Large intestine (tissue), 3 donors: ENCODE measurements around the gene LSM12. TPM values are rescaled to one million over a fixed set of nuclear protein-coding genes. Genes with fewer than 3 reads are reported as not detected.
A peak's percentile ranks its signal among the peaks of the same experiment; 100 is the strongest.
"Not testable (repeated sequence)": the region's sequence is repeated elsewhere in the genome, so short reads cannot be mapped to it uniquely, and the experiment has no call there.

Experiments used
- DNase-seq, 2 donors: peaks; one replicate each; pipeline versions ENCODE4 v3.0.0 to v3.0.0-alpha.2; 2013
- H3K27ac ChIP-seq: one replicate; pipeline ENCODE4 v1.5.1; 2013; ENCODE audit warnings: low read length
- H3K27me3 ChIP-seq: 2 replicates; pipeline ENCODE4 v1.6.1; 2013; ENCODE audit warnings: low read length; ENCODE audit not compliant: control insufficient read depth, insufficient read depth
- H3K36me3 ChIP-seq: 2 replicates; pipeline ENCODE4 v1.6.1; 2013; ENCODE audit warnings: low read length; ENCODE audit not compliant: control insufficient read depth, insufficient read depth
- H3K4me1 ChIP-seq: one replicate; pipeline ENCODE4 v1.6.1; 2013; ENCODE audit warnings: low read length; ENCODE audit not compliant: control insufficient read depth, insufficient read depth
- H3K4me3 ChIP-seq: one replicate; pipeline ENCODE4 v1.5.1; 2013; ENCODE audit warnings: low read length
- H3K9me3 ChIP-seq: one replicate; pipeline ENCODE4 v1.6.1; 2013; ENCODE audit warnings: mild to moderate bottlenecking, low read depth, low read length, moderate library complexity; ENCODE audit not compliant: control insufficient read depth
- WGBS: methylation state at CpG from one replicate; pipeline ENCODE4 v1.1.5; 2013; ENCODE audit warnings: low lambda C conversion rate; ENCODE audit not compliant: insufficient coverage; 5-methylcytosine and 5-hydroxymethylcytosine counted together
- polyA plus RNA-seq: library from polyadenylated mRNA; unstranded; fragments of 120-200 nt; gene quantifications from one replicate; pipeline ENCODE4 v1.2.1, GENCODE V29; 2013

LSM12 gene
- polyA plus RNA-seq, 1 donor, result 31.5 TPM

GRCh38 chr17:44110011-44110686, 43.7 kb upstream of the LSM12 start:
- Histone ChIP-seq H3K27me3 (no peaks in the 10 kb centered on the region), H3K27ac (peak overlapping the region; percentile 66), H3K4me1 (peaks cover 45% of the 10 kb centered on the region), H3K4me3 (no peak overlapping the region), H3K36me3 (peaks cover 30% of the 10 kb centered on the region), H3K9me3 (no peaks in the 10 kb centered on the region)
- no CpG with 5 or more reads among the region's 10 CpGs for WGBS
- DNase-seq, result no peak

- no peak for DNase-seq
- Histone ChIP-seq H3K4me3 (no peak overlapping the region), H3K27ac (peak overlapping the region; percentile 62), H3K4me1 (peaks cover 45% of the 10 kb centered on the region), H3K9me3 (no peaks in the 10 kb centered on the region), H3K36me3 (peaks cover 31% of the 10 kb centered on the region), H3K27me3 (no peaks in the 10 kb centered on the region)
- WGBS, result no CpG with 5 or more reads among the region's 4 CpGs
Measured at GRCh38 chr17:44109312-44109630, 42.8 kb upstream of the LSM12 start.

- Histone ChIP-seq H3K4me3 (no peak overlapping the region), H3K9me3 (no peaks in the 10 kb centered on the region), H3K27ac (peak overlapping the region; percentile 62), H3K36me3 (peaks cover 27% of the 10 kb centered on the region), H3K4me1 (peaks cover 45% of the 10 kb centered on the region), H3K27me3 (no peaks in the 10 kb centered on the region)
- DNase-seq, result peak; percentile 67 to 70
- WGBS, result no CpG with 5 or more reads among the region's 16 CpGs
Measured at GRCh38 chr17:44108440-44109311, 42.2 kb upstream of the LSM12 start.

GRCh38 chr17:44106801-44107200, 40.3 kb upstream of the LSM12 start:
- Histone ChIP-seq H3K36me3 (peaks cover 21% of the 10 kb centered on the region), H3K4me1 (peaks cover 37% of the 10 kb centered on the region)
- 100% methylated on average over 1 of the region's 4 CpGs for WGBS

GRCh38 chr17:44105941-44106340, 39.5 kb upstream of the LSM12 start:
- no peak overlapping the region for H3K27ac ChIP-seq
- no peak for DNase-seq
- H3K36me3 ChIP-seq, result peaks cover 23% of the 10 kb centered on the region
- no peaks in the 10 kb centered on the region for H3K9me3 ChIP-seq
- H3K4me1 ChIP-seq, result peaks cover 29% of the 10 kb centered on the region
- H3K27me3 ChIP-seq, result no peaks in the 10 kb centered on the region
- no CpG with 5 or more reads among the region's 3 CpGs for WGBS
- no peak overlapping the region for H3K4me3 ChIP-seq

More at GRCh38 chr17:44106801-44107200, 40.3 kb upstream of the LSM12 start:
- H3K4me3 ChIP-seq, result no peak overlapping the region
- no peaks in the 10 kb centered on the region for H3K9me3 ChIP-seq
- no peak for DNase-seq
- no peak overlapping the region for H3K27ac ChIP-seq
- no peaks in the 10 kb centered on the region for H3K27me3 ChIP-seq

GRCh38 chr17:44105483-44105882, 39.0 kb upstream of the LSM12 start:
- DNase-seq, result no peak
- H3K27ac ChIP-seq, result no peak overlapping the region
- peaks cover 24% of the 10 kb centered on the region for H3K4me1 ChIP-seq
- no peaks in the 10 kb centered on the region for H3K27me3 ChIP-seq
- no peaks in the 10 kb centered on the region for H3K9me3 ChIP-seq
- WGBS, result no CpG with 5 or more reads among the region's 3 CpGs
- H3K36me3 ChIP-seq, result peaks cover 23% of the 10 kb centered on the region
- H3K4me3 ChIP-seq, result no peak overlapping the region

GRCh38 chr17:44102849-44103622, 36.6 kb upstream of the LSM12 start:
- peaks cover under 1% of the 10 kb centered on the region for H3K4me1 ChIP-seq
- DNase-seq, result no peak
- H3K4me3 ChIP-seq, result no peak overlapping the region
- no peaks in the 10 kb centered on the region for H3K27me3 ChIP-seq
- no peaks in the 10 kb centered on the region for H3K9me3 ChIP-seq
- H3K36me3 ChIP-seq, result peaks cover 19% of the 10 kb centered on the region
- H3K27ac ChIP-seq, result no peak overlapping the region
- WGBS, result 100% methylated on average over 1 of the region's 16 CpGs

GRCh38 chr17:44101858-44102257, 35.4 kb upstream of the LSM12 start:
- Histone ChIP-seq H3K36me3 (peaks cover 25% of the 10 kb centered on the region), H3K4me1 (peaks cover 12% of the 10 kb centered on the region)
- no CpG with 5 or more reads among the region's 6 CpGs for WGBS
- not testable (repeated sequence) for H3K27ac ChIP-seq, H3K4me3 ChIP-seq, DNase-seq, H3K27me3 ChIP-seq, H3K9me3 ChIP-seq

- Histone ChIP-seq H3K4me1 (peaks cover 31% of the 10 kb centered on the region), H3K9me3 (no peaks in the 10 kb centered on the region), H3K4me3 (no peak overlapping the region), H3K36me3 (peaks cover 24% of the 10 kb centered on the region), H3K27ac (peak overlapping the region; percentile 32), H3K27me3 (no peaks in the 10 kb centered on the region)
- no CpG with 5 or more reads among the region's 13 CpGs for WGBS
- no peak for DNase-seq
Measured at GRCh38 chr17:44097110-44097958, 30.9 kb upstream of the LSM12 start.
